ENCODE measurements around the gene ZC3H12A.

Gene ZC3H12A

DNA sequence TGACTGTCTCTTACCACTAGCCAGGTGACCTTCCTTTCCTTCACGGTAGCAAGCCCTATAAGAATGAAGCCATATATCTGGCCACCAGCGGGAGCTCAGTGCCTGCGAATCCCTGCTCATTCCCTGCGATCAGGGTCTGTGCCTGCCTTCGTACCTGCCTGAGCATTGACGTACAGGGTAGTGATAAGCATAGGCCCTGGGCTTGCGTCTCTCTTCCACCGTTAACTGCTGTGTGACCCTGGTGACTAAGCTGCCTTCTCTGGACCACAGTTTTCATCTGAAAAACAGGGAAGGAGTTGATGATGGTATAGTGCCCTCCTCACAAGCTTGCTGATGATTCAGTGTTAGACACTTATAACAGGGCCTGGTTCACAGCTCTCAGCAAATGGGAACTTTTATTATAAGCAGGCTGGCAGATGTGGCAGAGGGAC, 4.1 kb downstream of the ZC3H12A start:
- TF ChIP-seq ZBTB7A (IDR thresholded peaks at IDR 0.05; ENCODE audit: low read depth), result no peak
- no peak for TF ChIP-seq YY1 (IDR thresholded peaks at IDR 0.05; ENCODE audit: low read depth)
- no peak for TF ChIP-seq FOXM1 (IDR thresholded peaks at IDR 0.05; ENCODE audit: borderline replicate concordance, low read depth)
- TF ChIP-seq, protein P1, sequence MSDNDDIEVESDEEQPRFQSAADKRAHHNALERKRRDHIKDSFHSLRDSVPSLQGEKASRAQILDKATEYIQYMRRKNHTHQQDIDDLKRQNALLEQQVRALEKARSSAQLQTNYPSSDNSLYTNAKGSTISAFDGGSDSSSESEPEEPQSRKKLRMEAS (IDR thresholded peaks at IDR 0.05), result no peak
- TF ChIP-seq CREB1 (IDR thresholded peaks at IDR 0.05; ENCODE audit: low read depth), result no peak
- TF ChIP-seq CEBPB (IDR thresholded peaks at IDR 0.05), result no peak
- TF ChIP-seq NFIC (IDR thresholded peaks at IDR 0.05), result no peak
- no peak for TF ChIP-seq TEAD4 (IDR thresholded peaks at IDR 0.05)
- no peak for TF ChIP-seq TCF12 (IDR thresholded peaks at IDR 0.05; ENCODE audit: low read depth)
- no peak for TF ChIP-seq EP300 (IDR thresholded peaks at IDR 0.05; ENCODE audit: borderline replicate concordance)
- TF ChIP-seq TAF1 (IDR thresholded peaks at IDR 0.05; ENCODE audit: low read depth), result no peak
- no peak for TF ChIP-seq RAD21 (IDR thresholded peaks at IDR 0.05; ENCODE audit: low read depth)
- TF ChIP-seq, protein P2, sequence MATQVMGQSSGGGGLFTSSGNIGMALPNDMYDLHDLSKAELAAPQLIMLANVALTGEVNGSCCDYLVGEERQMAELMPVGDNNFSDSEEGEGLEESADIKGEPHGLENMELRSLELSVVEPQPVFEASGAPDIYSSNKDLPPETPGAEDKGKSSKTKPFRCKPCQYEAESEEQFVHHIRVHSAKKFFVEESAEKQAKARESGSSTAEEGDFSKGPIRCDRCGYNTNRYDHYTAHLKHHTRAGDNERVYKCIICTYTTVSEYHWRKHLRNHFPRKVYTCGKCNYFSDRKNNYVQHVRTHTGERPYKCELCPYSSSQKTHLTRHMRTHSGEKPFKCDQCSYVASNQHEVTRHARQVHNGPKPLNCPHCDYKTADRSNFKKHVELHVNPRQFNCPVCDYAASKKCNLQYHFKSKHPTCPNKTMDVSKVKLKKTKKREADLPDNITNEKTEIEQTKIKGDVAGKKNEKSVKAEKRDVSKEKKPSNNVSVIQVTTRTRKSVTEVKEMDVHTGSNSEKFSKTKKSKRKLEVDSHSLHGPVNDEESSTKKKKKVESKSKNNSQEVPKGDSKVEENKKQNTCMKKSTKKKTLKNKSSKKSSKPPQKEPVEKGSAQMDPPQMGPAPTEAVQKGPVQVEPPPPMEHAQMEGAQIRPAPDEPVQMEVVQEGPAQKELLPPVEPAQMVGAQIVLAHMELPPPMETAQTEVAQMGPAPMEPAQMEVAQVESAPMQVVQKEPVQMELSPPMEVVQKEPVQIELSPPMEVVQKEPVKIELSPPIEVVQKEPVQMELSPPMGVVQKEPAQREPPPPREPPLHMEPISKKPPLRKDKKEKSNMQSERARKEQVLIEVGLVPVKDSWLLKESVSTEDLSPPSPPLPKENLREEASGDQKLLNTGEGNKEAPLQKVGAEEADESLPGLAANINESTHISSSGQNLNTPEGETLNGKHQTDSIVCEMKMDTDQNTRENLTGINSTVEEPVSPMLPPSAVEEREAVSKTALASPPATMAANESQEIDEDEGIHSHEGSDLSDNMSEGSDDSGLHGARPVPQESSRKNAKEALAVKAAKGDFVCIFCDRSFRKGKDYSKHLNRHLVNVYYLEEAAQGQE (IDR thresholded peaks at IDR 0.05; ENCODE audit: low read depth), result no peak
- TF ChIP-seq EGR1 (IDR thresholded peaks at IDR 0.05), result no peak
- TF ChIP-seq, protein P3, sequence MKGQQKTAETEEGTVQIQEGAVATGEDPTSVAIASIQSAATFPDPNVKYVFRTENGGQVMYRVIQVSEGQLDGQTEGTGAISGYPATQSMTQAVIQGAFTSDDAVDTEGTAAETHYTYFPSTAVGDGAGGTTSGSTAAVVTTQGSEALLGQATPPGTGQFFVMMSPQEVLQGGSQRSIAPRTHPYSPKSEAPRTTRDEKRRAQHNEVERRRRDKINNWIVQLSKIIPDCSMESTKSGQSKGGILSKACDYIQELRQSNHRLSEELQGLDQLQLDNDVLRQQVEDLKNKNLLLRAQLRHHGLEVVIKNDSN (IDR thresholded peaks at IDR 0.05), result no peak

DNA sequence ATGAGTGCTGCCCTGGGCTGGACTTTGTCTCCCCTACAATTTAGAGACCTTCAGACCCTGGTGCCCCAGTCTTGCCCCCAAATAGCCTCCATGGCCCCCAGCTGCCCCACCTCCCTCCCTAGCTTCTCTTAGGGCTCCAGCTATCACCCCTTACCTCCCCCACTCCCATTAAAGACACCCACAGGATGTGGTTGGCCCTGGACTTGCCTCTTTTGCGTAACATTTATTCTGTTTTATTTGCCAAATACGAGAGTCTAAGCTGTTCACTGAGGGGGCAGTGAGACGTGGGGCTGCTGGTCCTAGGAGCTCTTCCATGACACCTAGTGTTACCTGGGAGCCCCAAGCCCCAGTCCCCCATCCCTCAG, 4.5 kb downstream of the ZC3H12A start:
- TF ChIP-seq TAF1 (IDR thresholded peaks at IDR 0.05; ENCODE audit: low read depth) (no peak), YY1 (IDR thresholded peaks at IDR 0.05; ENCODE audit: low read depth) (no peak), ZBTB7A (IDR thresholded peaks at IDR 0.05; ENCODE audit: low read depth) (no peak), CEBPB (IDR thresholded peaks at IDR 0.05) (no peak), FOXM1 (IDR thresholded peaks at IDR 0.05; ENCODE audit: borderline replicate concordance, low read depth) (no peak), NFIC (IDR thresholded peaks at IDR 0.05) (no peak), TCF12 (IDR thresholded peaks at IDR 0.05; ENCODE audit: low read depth) (no peak), TEAD4 (IDR thresholded peaks at IDR 0.05) (no peak), RAD21 (IDR thresholded peaks at IDR 0.05; ENCODE audit: low read depth) (no peak), EP300 (IDR thresholded peaks at IDR 0.05; ENCODE audit: borderline replicate concordance) (no peak), EGR1 (IDR thresholded peaks at IDR 0.05) (no peak), CREB1 (IDR thresholded peaks at IDR 0.05; ENCODE audit: low read depth) (no peak)
- TF ChIP-seq, protein P1 (IDR thresholded peaks at IDR 0.05), result no peak
- TF ChIP-seq, protein P3 (IDR thresholded peaks at IDR 0.05), result no peak
- TF ChIP-seq, protein P2 (IDR thresholded peaks at IDR 0.05; ENCODE audit: low read depth), result no peak

DNA sequence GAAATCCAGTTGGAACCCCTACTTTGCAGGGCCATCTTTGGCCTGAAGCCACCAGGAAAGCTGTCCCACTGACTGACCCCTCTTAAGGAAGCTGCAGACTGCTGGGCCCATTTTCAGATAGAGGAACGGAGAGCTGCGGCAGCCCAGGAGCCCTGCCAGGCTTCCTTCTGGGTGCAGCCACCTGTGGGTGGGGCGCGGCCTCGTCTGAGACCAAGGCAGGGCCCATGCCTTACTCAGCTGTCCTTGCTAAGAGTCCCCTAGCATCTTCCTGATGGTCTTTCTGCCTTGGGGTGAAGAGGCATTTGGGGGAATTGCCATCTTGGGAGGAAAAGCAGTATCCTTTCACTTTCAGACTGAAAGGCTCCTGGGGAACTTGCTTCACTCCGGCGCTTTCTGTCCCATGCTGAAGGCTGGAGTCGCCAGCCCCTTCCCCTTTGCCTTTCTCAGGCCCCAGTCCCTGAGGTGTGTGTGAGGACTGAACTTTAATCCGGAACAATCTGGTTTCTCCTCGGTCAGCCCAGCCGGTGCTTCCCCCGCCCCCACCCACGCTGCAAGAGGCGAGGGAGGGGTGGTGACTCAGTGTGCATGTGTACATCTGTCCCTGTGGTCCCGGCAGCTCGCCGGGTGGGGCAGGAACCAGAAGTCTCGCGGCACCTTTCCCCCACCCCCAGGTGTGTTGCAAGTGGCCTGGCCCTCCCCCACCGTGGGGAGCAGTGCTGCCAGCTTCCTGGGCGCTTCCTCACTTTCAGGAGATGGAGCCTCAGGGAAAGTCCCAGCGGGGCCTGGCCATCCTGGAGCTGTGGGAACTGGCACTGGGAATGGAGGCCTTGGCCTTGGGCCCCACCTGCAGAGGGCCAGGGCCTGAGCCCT, 5.1 kb downstream of the ZC3H12A start:
- TF ChIP-seq YY1 (IDR thresholded peaks at IDR 0.05; ENCODE audit: low read depth) (no peak), TEAD4 (IDR thresholded peaks at IDR 0.05) (no peak), CREB1 (IDR thresholded peaks at IDR 0.05; ENCODE audit: low read depth) (no peak), TAF1 (IDR thresholded peaks at IDR 0.05; ENCODE audit: low read depth) (0 out of 2 replicates have a peak, but pooled peaks have one; percentile 14), EGR1 (IDR thresholded peaks at IDR 0.05) (0 out of 2 replicates have a peak, but pooled peaks have one; percentile 11), TCF12 (IDR thresholded peaks at IDR 0.05; ENCODE audit: low read depth) (peak; percentile 17; the same call in 1 of the 2 replicates), CEBPB (IDR thresholded peaks at IDR 0.05) (no peak), EP300 (IDR thresholded peaks at IDR 0.05; ENCODE audit: borderline replicate concordance) (no peak), NFIC (IDR thresholded peaks at IDR 0.05) (no peak), FOXM1 (IDR thresholded peaks at IDR 0.05; ENCODE audit: borderline replicate concordance, low read depth) (no peak), ZBTB7A (IDR thresholded peaks at IDR 0.05; ENCODE audit: low read depth) (no peak), RAD21 (IDR thresholded peaks at IDR 0.05; ENCODE audit: low read depth) (no peak)
- TF ChIP-seq, protein P3 (IDR thresholded peaks at IDR 0.05), result no peak
- TF ChIP-seq, protein P1 (IDR thresholded peaks at IDR 0.05), result no peak
- TF ChIP-seq, protein P2 (IDR thresholded peaks at IDR 0.05; ENCODE audit: low read depth), result no peak

Measured in Ishikawa (cell line).